Adipocyte (in vitro differentiated cells): ENCODE results near the gene TMEFF2.
A peak's percentile ranks its signal among the peaks of the same experiment; 100 is the strongest.
"Not testable (repeated sequence)": the region's sequence is repeated elsewhere in the genome, so short reads cannot be mapped to it uniquely, and the experiment has no call there.

Experiments used
- DNase-seq: peaks from one replicate; pipeline ENCODE4 v3.0.0-alpha.2; 2015; ENCODE audit warnings: low read depth
- H3K27me3 ChIP-seq: replicated peaks from 2 replicates; pipeline ENCODE4 v1.7.0; 2013; ENCODE audit warnings: mild to moderate bottlenecking, low read length, moderate library complexity; ENCODE audit not compliant: control insufficient read depth, insufficient read depth
- H3K36me3 ChIP-seq: 2 replicates; pipeline ENCODE4 v1.7.0; 2013; ENCODE audit warnings: low read length, mild to moderate bottlenecking, moderate library complexity; ENCODE audit not compliant: control insufficient read depth, insufficient read depth, severe bottlenecking
- H3K4me1 ChIP-seq: 2 replicates; pipeline ENCODE4 v1.7.0; 2013; ENCODE audit warnings: mild to moderate bottlenecking, low read length, moderate library complexity; ENCODE audit not compliant: control insufficient read depth, insufficient read depth
- H3K4me3 ChIP-seq: 2 replicates; pipeline ENCODE4 v1.7.0; 2013; ENCODE audit warnings: mild to moderate bottlenecking, low read length, moderate library complexity
- H3K9ac ChIP-seq: 2 replicates; pipeline ENCODE4 v1.7.0; 2013; ENCODE audit warnings: mild to moderate bottlenecking, low read length, moderate library complexity
- H3K9me3 ChIP-seq: 2 replicates; pipeline ENCODE4 v1.7.0; 2013; ENCODE audit warnings: mild to moderate bottlenecking, low read length, moderate library complexity; ENCODE audit not compliant: control insufficient read depth

The TMEFF2 gene

GRCh38 chr2:191927319-191927867 lies 267.3 kb downstream of the TMEFF2 start:
- peaks cover 14% of the 10 kb centered on the region for H3K4me1 ChIP-seq
- H3K9ac ChIP-seq: peak overlapping the region; percentile 27
- no peaks in the 10 kb centered on the region for H3K36me3 ChIP-seq
- DNase-seq: peak; percentile 65
- H3K4me3 ChIP-seq: peak overlapping the region; percentile 2
- no peaks in the 10 kb centered on the region for H3K9me3 ChIP-seq
- no peaks in the 10 kb centered on the region for H3K27me3 ChIP-seq

- no peaks in the 10 kb centered on the region for H3K36me3 ChIP-seq
- peaks cover 14% of the 10 kb centered on the region for H3K4me1 ChIP-seq
- DNase-seq: no peak
- H3K4me3 ChIP-seq: no peak overlapping the region
- no peaks in the 10 kb centered on the region for H3K9me3 ChIP-seq
- H3K9ac ChIP-seq: no peak overlapping the region
- H3K27me3 ChIP-seq: no peaks in the 10 kb centered on the region
These were observed 268.1 kb downstream of the TMEFF2 start for GRCh38 chr2:191926671-191927070.

GRCh38 chr2:191923652-191923997 lies 271.1 kb downstream of the TMEFF2 start:
- Histone ChIP-seq H3K36me3 (no peaks in the 10 kb centered on the region), H3K9ac (no peak overlapping the region), H3K27me3 (no peaks in the 10 kb centered on the region), H3K4me3 (no peak overlapping the region), H3K4me1 (peaks cover 14% of the 10 kb centered on the region), H3K9me3 (no peaks in the 10 kb centered on the region)
- DNase-seq: no peak

- Histone ChIP-seq H3K36me3 (no peaks in the 10 kb centered on the region), H3K27me3 (no peaks in the 10 kb centered on the region), H3K4me1 (peaks cover 11% of the 10 kb centered on the region), H3K4me3 (no peak overlapping the region), H3K9me3 (no peaks in the 10 kb centered on the region), H3K9ac (no peak overlapping the region)
- DNase-seq: no peak
These were observed 271.7 kb downstream of the TMEFF2 start for GRCh38 chr2:191922736-191923651.

GRCh38 chr2:191921650-191922049 lies 273.1 kb downstream of the TMEFF2 start:
- not testable (repeated sequence) for DNase-seq, H3K36me3 ChIP-seq, H3K27me3 ChIP-seq, H3K4me3 ChIP-seq, H3K9me3 ChIP-seq, H3K9ac ChIP-seq
- peaks cover 11% of the 10 kb centered on the region for H3K4me1 ChIP-seq

- Histone ChIP-seq H3K9ac (no peak overlapping the region), H3K4me1 (peaks cover 11% of the 10 kb centered on the region), H3K36me3 (no peaks in the 10 kb centered on the region), H3K9me3 (no peaks in the 10 kb centered on the region), H3K4me3 (no peak overlapping the region), H3K27me3 (no peaks in the 10 kb centered on the region)
- DNase-seq: no peak
These were observed 274.2 kb downstream of the TMEFF2 start for GRCh38 chr2:191920502-191920901.

- Histone ChIP-seq H3K4me3 (no peak overlapping the region), H3K9ac (no peak overlapping the region), H3K9me3 (no peaks in the 10 kb centered on the region), H3K36me3 (no peaks in the 10 kb centered on the region), H3K4me1 (peaks cover 11% of the 10 kb centered on the region), H3K27me3 (no peaks in the 10 kb centered on the region)
- DNase-seq: no peak
These were observed 276.6 kb downstream of the TMEFF2 start for GRCh38 chr2:191917967-191918651.

- H3K4me1 ChIP-seq: peaks cover 11% of the 10 kb centered on the region
- H3K4me3 ChIP-seq: no peak overlapping the region
- peak; percentile 68 for DNase-seq
These were observed 277.3 kb downstream of the TMEFF2 start for GRCh38 chr2:191917430-191917881.

GRCh38 chr2:191916826-191917225 lies 277.9 kb downstream of the TMEFF2 start:
- H3K36me3 ChIP-seq: no peaks in the 10 kb centered on the region
- DNase-seq: no peak
- H3K4me3 ChIP-seq: no peak overlapping the region
- H3K9ac ChIP-seq: no peak overlapping the region
- H3K9me3 ChIP-seq: no peaks in the 10 kb centered on the region
- H3K27me3 ChIP-seq: no peaks in the 10 kb centered on the region
- H3K4me1 ChIP-seq: peaks cover 11% of the 10 kb centered on the region

More at GRCh38 chr2:191917430-191917881, 277.3 kb downstream of the TMEFF2 start:
- Histone ChIP-seq H3K9ac (no peak overlapping the region), H3K27me3 (no peaks in the 10 kb centered on the region), H3K9me3 (no peaks in the 10 kb centered on the region), H3K36me3 (no peaks in the 10 kb centered on the region)

- Histone ChIP-seq H3K9me3 (no peaks in the 10 kb centered on the region), H3K36me3 (no peaks in the 10 kb centered on the region), H3K4me3 (no peak overlapping the region), H3K4me1 (peaks cover 11% of the 10 kb centered on the region), H3K9ac (no peak overlapping the region), H3K27me3 (no peaks in the 10 kb centered on the region)
- no peak for DNase-seq
These were observed 279.0 kb downstream of the TMEFF2 start for GRCh38 chr2:191915750-191916149.

- no peak for DNase-seq
- H3K9me3 ChIP-seq: no peaks in the 10 kb centered on the region
- H3K4me3 ChIP-seq: no peak overlapping the region
- H3K36me3 ChIP-seq: no peaks in the 10 kb centered on the region
- no peaks in the 10 kb centered on the region for H3K27me3 ChIP-seq
- H3K4me1 ChIP-seq: peaks cover 11% of the 10 kb centered on the region
- no peak overlapping the region for H3K9ac ChIP-seq
These were observed 280.9 kb downstream of the TMEFF2 start for GRCh38 chr2:191913796-191914195.
